Cortex of kidney (tissue), 1 donor: ENCODE results near the gene DUSP8.

ENCODE experiments used
- DNase-seq: peaks from one replicate; lab custom pipeline; 2025; lab: John Stamatoyannopoulos, UW

The DUSP8 gene

DNA sequence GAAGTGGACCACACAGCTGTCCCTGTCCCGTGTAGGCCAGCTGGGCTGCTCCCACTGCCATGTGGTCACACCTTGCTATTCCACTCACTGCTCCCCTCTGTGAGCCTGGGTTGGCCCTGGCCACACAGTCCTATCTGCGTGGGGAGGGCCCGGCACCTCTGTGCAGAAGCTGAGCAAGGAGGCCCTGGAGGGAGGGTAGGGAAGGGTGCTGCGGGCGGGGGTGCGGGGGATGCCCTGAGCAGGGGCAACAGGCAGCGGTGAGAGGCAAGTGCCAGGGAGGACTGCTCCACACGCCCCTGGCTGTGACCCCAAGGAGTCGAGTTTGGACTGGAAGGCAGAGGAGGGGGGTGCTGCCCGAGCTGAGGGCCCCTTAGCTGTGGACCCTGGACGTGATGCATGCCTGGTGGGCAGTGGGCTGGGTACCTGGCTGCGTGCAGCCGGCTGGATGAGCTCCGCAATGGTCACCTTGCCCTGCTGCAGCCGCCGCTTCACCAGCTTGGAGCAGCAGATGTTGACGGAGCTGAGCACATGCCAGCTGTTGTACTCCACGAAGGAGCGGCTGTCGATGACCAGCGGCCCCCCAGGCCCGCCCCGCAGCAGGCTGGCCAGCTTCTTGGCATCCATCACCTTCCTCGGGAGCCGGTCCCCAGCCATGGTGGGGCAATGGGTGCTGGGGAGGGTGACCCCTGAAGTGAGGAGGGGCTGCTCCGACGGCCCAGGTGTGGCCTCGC, 6.7 kb downstream of the DUSP8 start:
- DNase-seq: no peak

- DNase-seq: no peak
These were observed 7.4 kb downstream of the DUSP8 start for GRCh38 chr11:1564535-1565172.

GRCh38 chr11:1563697-1564534, 8.2 kb downstream of the DUSP8 start:
- no peak for DNase-seq

DNA sequence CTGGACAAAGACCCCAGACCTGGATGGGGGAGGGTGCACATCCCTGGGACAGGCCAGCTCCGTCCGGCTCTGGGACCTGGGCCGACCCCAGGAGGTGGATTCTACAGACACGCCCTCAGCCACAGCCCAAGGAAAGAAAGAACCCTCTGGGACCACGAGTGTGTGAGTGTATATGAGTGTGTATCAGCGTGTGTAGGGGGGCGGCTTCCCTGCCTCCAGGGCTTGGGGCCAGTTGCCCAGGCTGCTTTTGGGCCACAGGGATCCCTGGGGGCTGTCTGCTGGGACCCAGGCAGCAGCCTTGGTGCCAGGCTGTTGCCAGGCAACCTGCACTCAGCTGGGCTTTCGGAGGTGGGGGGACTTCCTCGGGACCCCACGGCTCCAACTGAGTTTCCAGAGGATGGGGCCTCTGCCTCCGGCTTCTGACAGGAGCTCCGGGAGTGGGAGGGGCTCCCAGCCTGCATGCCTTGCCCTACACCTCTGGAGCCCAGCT, 8.9 kb downstream of the DUSP8 start:
- no peak for DNase-seq

GRCh38 chr11:1562469-1563148, 9.5 kb downstream of the DUSP8 start:
- DNase-seq: no peak

- no peak for DNase-seq
These were observed 10.1 kb downstream of the DUSP8 start for GRCh38 chr11:1561955-1562354.

DNA sequence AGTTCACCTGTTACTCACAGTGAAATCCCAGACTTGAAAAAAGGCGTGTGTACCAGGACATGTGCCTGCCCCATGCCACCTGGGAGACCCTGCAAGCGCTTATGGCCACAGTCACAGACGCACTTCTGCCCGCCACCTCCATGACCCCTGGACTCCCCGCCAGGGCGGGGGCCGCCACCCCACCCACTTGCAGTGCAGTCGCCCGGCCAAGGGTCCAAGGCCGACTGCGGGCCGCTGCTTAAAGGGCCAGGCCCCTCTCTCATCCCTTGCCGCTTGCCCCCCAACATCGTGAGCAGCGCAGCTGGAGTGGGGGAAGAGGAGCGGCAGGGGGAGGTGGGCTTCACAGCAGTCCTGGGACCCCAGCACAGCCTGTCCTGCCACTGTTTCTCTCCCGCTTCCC, 10.8 kb downstream of the DUSP8 start:
- DNase-seq: no peak

GRCh38 chr11:1560649-1561251, 11.3 kb downstream of the DUSP8 start:
- DNase-seq: no peak

DNA sequence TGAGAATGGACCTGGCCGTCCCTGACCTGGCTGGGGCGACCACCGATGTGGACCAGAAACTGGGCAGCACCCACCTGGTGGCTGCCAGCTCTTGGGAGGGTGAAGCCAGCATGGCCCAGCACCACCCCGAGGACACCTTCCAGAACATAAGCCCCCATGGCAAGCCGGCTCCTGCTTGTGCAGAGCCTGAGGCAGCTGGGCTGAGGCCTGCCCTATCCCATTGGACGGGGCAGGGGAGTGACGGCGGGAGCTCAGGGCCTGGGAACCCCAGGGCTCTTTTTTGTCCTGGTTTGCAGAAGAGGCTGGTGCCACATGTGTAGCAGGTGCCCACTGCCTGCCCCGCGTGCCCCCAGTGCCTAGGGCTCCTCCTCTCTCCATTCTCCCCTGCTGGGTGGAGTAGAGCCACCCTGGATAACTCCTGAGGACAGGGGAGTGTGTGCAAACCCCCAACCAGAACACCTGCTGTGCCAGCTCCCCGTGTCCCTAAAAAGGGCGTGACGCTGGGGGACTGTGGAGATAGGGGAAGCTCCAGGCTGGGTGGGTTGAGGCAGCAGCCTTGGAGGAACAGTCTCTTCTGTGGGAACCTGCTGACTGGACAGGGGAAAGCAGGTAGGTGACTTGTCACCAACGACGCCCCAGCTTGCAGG, 11.9 kb downstream of the DUSP8 start:
- no peak for DNase-seq

GRCh38 chr11:1559111-1559951, 12.7 kb downstream of the DUSP8 start:
- no peak for DNase-seq

DNA sequence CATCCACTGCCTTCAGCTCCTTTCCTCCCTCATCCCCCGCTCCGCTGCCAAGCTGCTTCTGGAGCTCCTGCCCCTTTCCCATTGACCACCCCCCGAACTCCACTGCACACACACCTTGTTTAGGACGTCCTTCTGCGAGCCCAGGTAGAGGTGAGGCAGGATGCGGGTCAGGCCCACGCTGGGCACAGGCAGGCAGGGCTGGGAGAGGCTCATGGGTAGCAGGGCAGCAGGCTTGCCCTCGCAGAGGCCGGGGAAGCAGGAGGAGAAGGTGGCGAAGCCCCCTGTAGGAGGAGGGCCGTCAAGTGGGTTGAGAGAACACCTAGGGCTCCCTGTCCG, 13.3 kb downstream of the DUSP8 start:
- DNase-seq: no peak

GRCh38 chr11:1557904-1558774, 13.9 kb downstream of the DUSP8 start:
- no peak for DNase-seq

DNA sequence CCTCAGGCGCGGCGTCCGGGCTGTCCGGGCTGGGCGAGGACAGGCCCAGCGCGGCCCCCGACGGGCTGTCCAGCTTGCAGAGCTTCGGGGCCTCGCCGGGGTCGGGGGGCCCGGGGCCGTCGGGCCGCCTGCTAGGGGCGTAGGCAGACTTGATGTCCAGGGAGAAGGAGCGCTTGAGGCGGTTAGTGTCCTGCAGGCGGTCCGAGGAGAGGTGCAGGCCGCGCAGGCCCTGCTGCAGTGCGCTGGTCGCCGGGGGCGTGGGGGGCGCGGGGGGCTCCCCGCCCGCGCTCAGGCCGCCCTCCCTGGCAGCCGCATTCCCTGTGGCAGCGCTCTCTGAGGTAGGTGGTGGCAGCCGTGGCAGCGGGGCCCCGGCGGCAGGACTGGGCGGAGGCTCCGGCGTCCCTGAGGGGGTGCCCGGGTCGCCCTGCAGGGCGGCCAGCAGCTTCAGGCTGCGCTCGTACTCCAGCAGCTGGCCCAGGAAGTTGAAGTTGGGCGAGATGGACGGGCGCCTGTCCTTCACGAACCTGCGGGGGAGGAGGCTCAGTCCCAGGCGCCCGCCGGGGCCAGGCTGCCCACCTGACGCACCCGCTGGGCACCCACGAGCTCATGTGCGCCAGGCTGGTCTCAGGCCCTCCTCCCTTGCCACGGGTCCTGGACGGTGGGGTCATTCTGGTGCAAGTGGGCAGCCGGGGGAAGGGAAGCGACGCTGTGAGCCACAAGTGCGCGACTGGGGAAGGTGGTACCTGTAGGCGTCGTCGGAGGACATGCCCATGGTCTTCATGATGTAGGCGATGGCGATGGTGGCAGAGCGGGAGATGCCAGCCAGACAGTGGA, 14.8 kb downstream of the DUSP8 start:
- DNase-seq: no peak

DNA sequence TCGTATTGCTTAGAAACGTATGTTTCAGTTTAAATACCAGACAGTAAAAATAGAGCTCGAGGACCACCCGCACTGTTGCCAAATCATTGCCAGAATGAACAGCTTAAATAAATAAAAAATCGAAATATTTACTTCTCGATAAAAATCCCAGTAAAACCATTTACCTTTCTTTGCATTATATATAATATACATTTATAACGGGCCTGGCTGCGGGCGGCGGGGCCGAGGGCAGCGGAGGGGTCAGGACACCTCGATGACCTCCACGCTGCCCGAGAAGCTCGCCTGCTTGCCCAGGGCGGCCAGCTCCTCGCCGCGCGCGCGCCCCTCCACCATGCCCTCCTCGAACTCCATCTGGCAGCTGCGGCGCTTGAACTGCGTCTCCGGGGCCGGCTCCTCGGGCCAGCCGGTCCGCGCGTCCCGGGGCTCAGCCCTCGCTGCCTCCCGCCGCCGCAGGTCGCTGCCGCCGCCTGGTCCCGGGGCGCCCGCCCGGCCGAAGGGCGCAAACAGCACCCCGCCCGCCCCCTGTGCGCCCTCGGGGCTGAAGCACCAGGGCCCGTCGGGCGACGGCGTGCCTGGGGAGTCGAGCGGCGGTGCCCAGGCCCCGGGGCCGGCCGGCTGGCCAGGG, 15.7 kb downstream of the DUSP8 start:
- no peak for DNase-seq

- DNase-seq: no peak
These were observed 16.3 kb downstream of the DUSP8 start for GRCh38 chr11:1555713-1556153.

GRCh38 chr11:1554981-1555712, 16.9 kb downstream of the DUSP8 start:
- no peak for DNase-seq
